ENCODE data around the gene NOP53. TPM values are rescaled to one million over a fixed set of nuclear protein-coding genes. Genes with fewer than 3 reads are reported as not detected.
"Not testable (repeated sequence)": the region's sequence is repeated elsewhere in the genome, so short reads cannot be mapped to it uniquely, and the experiment has no call there.

NOP53 gene
- total and polyA plus RNA-seq, 2 of the 8 experiments (the other 6 are each of a cell fraction or from before 2014, with no cell fraction given), result 107 to 245 TPM

DNA sequence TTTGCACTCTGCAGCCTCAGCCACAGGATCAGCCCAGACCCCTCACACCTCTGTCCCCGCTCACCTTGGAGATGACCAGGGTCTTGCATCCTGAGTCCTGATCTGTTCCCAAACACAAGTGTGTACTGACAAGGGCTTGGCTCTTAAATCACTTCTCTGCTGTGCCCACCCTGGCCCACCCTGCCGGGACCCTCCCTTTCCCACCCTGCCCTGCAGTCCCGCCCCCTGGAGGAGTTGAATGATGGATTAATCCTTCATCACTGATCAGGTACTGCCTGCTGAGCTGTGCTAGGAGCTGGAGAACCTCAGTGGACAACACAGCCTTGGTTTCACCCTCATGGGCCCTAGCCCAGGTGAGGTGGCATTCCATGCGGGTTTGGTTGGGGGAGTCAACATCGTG, 59.1 kb downstream of the NOP53 start, which contains the start of gene TPRX1:
TPRX1 (minus strand) TSS at position 101 of the 400 bp plus-strand sequence; CDS start at position 89, 12 bp downstream.
- H3K4me3 ChIP-seq (ENCODE audit: extremely low read depth in 1 of 4, insufficient read depth in 2 of 4, low read depth in 3 of 4, low read length in 4 of 4); H2BK20ac ChIP-seq (ENCODE audit: low read length); H2AFZ ChIP-seq (ENCODE audit: low read length); H4K20me1 ChIP-seq (replicated peaks in 1 of 2; ENCODE audit: control insufficient read depth in 1 of 2, insufficient read depth in 2 of 2, low read length in 2 of 2); H3K4me2 ChIP-seq (ENCODE audit: insufficient read depth in 1 of 2, low read depth in 2 of 2, low read length in 2 of 2); POLR2A ChIA-PET (ENCODE audit: partially characterized antibody); H2BK15ac ChIP-seq (ENCODE audit: low read length); H2BK5ac ChIP-seq (ENCODE audit: low read depth, low read length); H2BK12ac ChIP-seq (ENCODE audit: low read depth, low read length); H3K36me3 ChIP-seq (ENCODE audit: control insufficient read depth in 2 of 4, insufficient read depth in 4 of 4, low read length in 3 of 4); H3K4ac ChIP-seq (replicated peaks; ENCODE audit: insufficient read length, low read depth, low read length); DNase-seq (ENCODE audit: low read depth in 1 of 2, low spot score in 2 of 2); H3K79me1 ChIP-seq (ENCODE audit: low read depth, low read length); H3K27ac ChIP-seq (ENCODE audit: low read depth, low read length); H4K8ac ChIP-seq (ENCODE audit: extremely low read depth, insufficient read depth, low read length); H3K79me2 ChIP-seq (ENCODE audit: control insufficient read depth in 1 of 2, insufficient read depth in 2 of 2, low read length in 2 of 2); H3K4me1 ChIP-seq (replicated peaks in 1 of 4; ENCODE audit: control insufficient read depth in 3 of 4, insufficient read depth in 4 of 4, low read length in 3 of 4); H2AK5ac ChIP-seq (ENCODE audit: low read depth, low read length); H3K14ac ChIP-seq (ENCODE audit: insufficient read length); H4K91ac ChIP-seq (replicated peaks; ENCODE audit: insufficient read length, low read length); H3K23me2 ChIP-seq (ENCODE audit: low read depth, low read length); H3K18ac ChIP-seq (ENCODE audit: extremely low read depth, low read length); H3K27me3 ChIP-seq (replicated peaks in 1 of 4; ENCODE audit: control insufficient read depth in 3 of 4, extremely low read depth in 1 of 4, insufficient read depth in 3 of 4, low read length in 3 of 4); H3K9me3 ChIP-seq (ENCODE audit: insufficient read depth in 2 of 2, low read depth in 1 of 2, low read length in 1 of 2); H3K23ac ChIP-seq (ENCODE audit: insufficient read length); H3K9ac ChIP-seq (replicated peaks in 1 of 4; ENCODE audit: extremely low read depth in 1 of 4, low read depth in 3 of 4, low read length in 3 of 4); H3K56ac ChIP-seq (replicated peaks; ENCODE audit: insufficient read length, low read depth, low read length); H2BK120ac ChIP-seq (replicated peaks; ENCODE audit: low read depth, low read length); H4K5ac ChIP-seq (ENCODE audit: insufficient read length, low read depth, low read length): not testable (repeated sequence)
- 80% methylated on average over 4 of the region's 5 CpGs; no CpG with 5 or more reads in 1 of the 2 experiments for WGBS, 2 experiments (ENCODE audit: extremely low coverage in 1 of 2, insufficient coverage in 1 of 2, insufficient read length in 1 of 2, insufficient replicate concordance in 2 of 2, low coverage in 1 of 2, low lambda C conversion rate in 2 of 2, missing lambda C conversion rate in 1 of 2)
- CTCF ChIA-PET (ENCODE audit: partially characterized antibody), result interaction anchor here (1.4 kb wide), 1 partner anchor 64 kb away, joined by 6 read pairs; no protein-coding TSS in a partner anchor
- peak; percentile 72 for FAIRE-seq
